H1 (cell line): ENCODE results near the gene HAS3. TPM values are rescaled to one million over a fixed set of nuclear protein-coding genes. Genes with fewer than 3 reads are reported as not detected.

ENCODE experiments used
- ATF2 ChIP-seq: IDR thresholded peaks from 2 replicates; pipeline ENCODE4 v1.6.1; 2012; ENCODE audit warnings: low read length, inconsistent platforms
- CBX5 ChIP-seq: fragments of 300-800, 300-1000 bp; sonication (generic); IDR thresholded peaks from 2 replicates; pipeline ENCODE4 v1.7.1; 2016; ENCODE audit warnings: antibody characterized with exemption, low read length, low read depth
- CEBPB ChIP-seq: IDR thresholded peaks from 2 replicates; pipeline ENCODE4 v1.6.1; 2012; ENCODE audit warnings: low read depth, low read length
- E2F6 ChIP-seq: IDR thresholded peaks from 2 replicates; pipeline ENCODE4 v1.6.1; 2012; ENCODE audit warnings: inconsistent platforms
- EP300 ChIP-seq, 2 experiments: IDR thresholded peaks; 1 replicate in 1 of 2; 2 replicates in 1 of 2; pipeline ENCODE4 v1.6.1; 2011 to 2012; ENCODE audit warnings: low read depth in 2 of 2, low read length in 2 of 2, mild to moderate bottlenecking in 2 of 2, borderline replicate concordance in 1 of 2, inconsistent platforms in 1 of 2, moderate library complexity in 1 of 2
- GABPA ChIP-seq: IDR thresholded peaks from 2 replicates; pipeline ENCODE4 v1.6.1; 2011; ENCODE audit warnings: mild to moderate bottlenecking, low read length, moderate library complexity, borderline replicate concordance; ENCODE audit not compliant: insufficient read depth
- KDM4A ChIP-seq: IDR thresholded peaks from one replicate; pipeline ENCODE4 v1.7.1; 2012; ENCODE audit warnings: low read depth, mild to moderate bottlenecking, moderate library complexity, low read length, inconsistent platforms; ENCODE audit not compliant: severe bottlenecking
- KDM5A ChIP-seq: fragments of 200-600 bp; IDR thresholded peaks from 2 replicates; pipeline ENCODE4 v1.7.1; 2012; ENCODE audit warnings: mild to moderate bottlenecking, low read length, inconsistent platforms, mixed read lengths
- MAFK ChIP-seq: IDR thresholded peaks from 2 replicates; pipeline ENCODE4 v1.6.1; 2012; ENCODE audit warnings: low read depth, mild to moderate bottlenecking, improper control_type of control experiment, low read length
- NRF1 ChIP-seq: IDR thresholded peaks from 2 replicates; pipeline ENCODE4 v1.6.1; 2011; ENCODE audit warnings: mild to moderate bottlenecking, low read depth, low read length, improper control_type of control experiment
- PHF8 ChIP-seq: fragments of 200-600 bp; sonication (generic); conservative IDR thresholded peaks from 2 replicates; pipeline ENCODE4 v1.7.1; 2012; ENCODE audit warnings: low read depth, mild to moderate bottlenecking, inconsistent platforms, low read length, moderate library complexity
- RBBP5 ChIP-seq: IDR thresholded peaks from 2 replicates; pipeline ENCODE4 v1.7.1; 2012; ENCODE audit warnings: low read depth, mild to moderate bottlenecking, inconsistent platforms, low read length, moderate library complexity, borderline replicate concordance
- SAP30 ChIP-seq: fragments of 300-600 bp; sonication (generic); IDR thresholded peaks from 2 replicates; pipeline ENCODE4 v1.7.1; 2012; ENCODE audit warnings: low read length, moderate library complexity, mild to moderate bottlenecking, inconsistent platforms; ENCODE audit not compliant: insufficient read depth, insufficient replicate concordance
- SIRT6 ChIP-seq: IDR thresholded peaks from one replicate; pipeline ENCODE4 v1.7.1; 2012; ENCODE audit warnings: low read length, inconsistent platforms
- SIX5 ChIP-seq: IDR thresholded peaks from 2 replicates; pipeline ENCODE4 v1.6.1; 2011; ENCODE audit warnings: mild to moderate bottlenecking, low read depth, low read length
- SP2 ChIP-seq: IDR thresholded peaks from 2 replicates; pipeline ENCODE4 v1.6.1; 2012; ENCODE audit warnings: mild to moderate bottlenecking, low read length, inconsistent platforms
- SP4 ChIP-seq: IDR thresholded peaks from 2 replicates; pipeline ENCODE4 v1.6.1; 2012; ENCODE audit warnings: low read length, inconsistent platforms
- SRF ChIP-seq: IDR thresholded peaks from 2 replicates; pipeline ENCODE4 v1.6.1; 2011; ENCODE audit warnings: mild to moderate bottlenecking, low read depth, low read length, moderate library complexity
- TAF1 ChIP-seq: IDR thresholded peaks from 2 replicates; pipeline ENCODE4 v1.6.1; 2011; ENCODE audit warnings: mild to moderate bottlenecking, low read depth, low read length
- TAF7 ChIP-seq: optimal IDR thresholded peaks from 2 replicates; pipeline ENCODE3; 2011; ENCODE audit warnings: low read depth, mild to moderate bottlenecking, inconsistent platforms, low read length, moderate library complexity, borderline replicate concordance
- TEAD4 ChIP-seq: IDR thresholded peaks from 2 replicates; pipeline ENCODE4 v1.6.1; 2012; ENCODE audit warnings: low read depth, low read length, inconsistent platforms, mixed read lengths
- polyA plus RNA-seq, 7 experiments: library from polyadenylated mRNA; depleted of rRNA in 3 of 7; stranded (reverse) in 5 of 7; unstranded in 2 of 7; fragments of >200 nt in 5 of 7; fragments of 200-250 nt in 2 of 7; gene quantifications; 1 replicate in 5 of 7; 2 replicates in 1 of 7; 4 replicates in 1 of 7; pipeline versions ENCODE4 v1.2.1 to v1.2.3, GENCODE V29; 2011 to 2013; ENCODE audit warnings: missing spikeins in 2 of 7, mixed read lengths in 2 of 7
- total RNA-seq: library from RNA; stranded (reverse); fragmentation: NEBNext Ultra II Directional; extraction: Animal tissue kit (Norgen Biotek cat#: 25700); gene quantifications from 2 replicates; pipeline ENCODE4 v1.2.1, GENCODE V29; 2021
- TF ChIP-seq, protein P1 (sequence below): IDR thresholded peaks from 2 replicates; pipeline ENCODE4 v1.6.1; 2012; ENCODE audit warnings: inconsistent platforms

The HAS3 gene
- total and polyA plus RNA-seq, 2 of the 8 experiments (the other 6 are each of a cell fraction or from before 2014, with no cell fraction given), result 32.1 to 69.6 TPM

DNA sequence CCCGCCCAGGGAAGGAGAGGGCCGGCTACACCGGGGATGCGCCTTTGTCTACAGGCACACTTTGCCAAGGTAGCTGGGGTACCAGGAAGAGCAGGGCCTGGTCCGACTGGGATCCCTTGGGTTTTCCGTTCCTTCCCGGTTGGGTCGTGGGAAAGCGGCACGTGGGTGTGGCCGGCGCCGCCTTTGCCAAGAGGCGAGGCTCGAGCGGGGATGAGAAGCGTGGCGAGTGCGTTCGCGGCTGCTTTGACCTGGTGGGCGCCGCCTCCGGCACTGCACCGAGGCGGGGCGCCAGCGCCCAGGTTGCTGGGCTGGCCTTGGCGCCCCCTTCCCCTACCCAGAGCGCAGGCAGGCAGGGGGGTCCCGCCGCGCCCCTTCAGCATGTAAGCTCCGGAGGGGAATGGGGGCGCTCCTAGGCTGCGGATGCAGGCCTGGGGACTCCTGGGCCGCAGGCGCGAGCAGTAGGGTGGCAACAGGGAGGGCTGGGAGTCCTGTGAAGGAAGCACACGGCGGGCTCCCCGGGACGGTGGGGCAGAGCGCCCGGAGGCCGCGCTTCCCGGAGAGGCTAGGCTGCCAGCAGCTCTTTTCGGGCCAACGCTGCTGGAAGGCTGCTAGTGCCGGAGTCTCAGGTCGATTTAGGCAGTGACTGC lies 2.0 kb downstream of the HAS3 start (continued):
- peak; percentile 60 for TF ChIP-seq E2F6
- TF ChIP-seq GABPA, result no peak
- TF ChIP-seq TAF7, result peak; percentile 28
- no peak for TF ChIP-seq SP2
- no peak for TF ChIP-seq SIX5
- no peak for TF ChIP-seq KDM4A
- TF ChIP-seq SRF, result no peak
- TF ChIP-seq EP300 (IDR thresholded peaks at IDR 0.05; ENCODE audit: borderline replicate concordance in 1 of 2, low read depth in 2 of 2, low read length in 2 of 2), result no peak
- TF ChIP-seq RBBP5, result peak; percentile 62; the same call in 1 of the 2 replicates
- TF ChIP-seq TAF1, result 0 out of 2 replicates have a peak, but pooled peaks have one; percentile 17
- no peak for TF ChIP-seq KDM5A
- no peak for TF ChIP-seq NRF1
- TF ChIP-seq TEAD4, result no peak
- no peak for TF ChIP-seq CBX5
- no peak for TF ChIP-seq SIRT6
- TF ChIP-seq, protein P1, sequence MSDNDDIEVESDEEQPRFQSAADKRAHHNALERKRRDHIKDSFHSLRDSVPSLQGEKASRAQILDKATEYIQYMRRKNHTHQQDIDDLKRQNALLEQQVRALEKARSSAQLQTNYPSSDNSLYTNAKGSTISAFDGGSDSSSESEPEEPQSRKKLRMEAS, result peak; percentile 83
- TF ChIP-seq MAFK, result no peak
- peak; percentile 3 for TF ChIP-seq SAP30
- TF ChIP-seq SP4, result no peak
- TF ChIP-seq PHF8, result 0 out of 2 replicates have a peak, but pooled peaks have one; percentile 42
- no peak for TF ChIP-seq ATF2
- no peak for TF ChIP-seq CEBPB
